ENCODE measurements around the gene USP25.

DNA sequence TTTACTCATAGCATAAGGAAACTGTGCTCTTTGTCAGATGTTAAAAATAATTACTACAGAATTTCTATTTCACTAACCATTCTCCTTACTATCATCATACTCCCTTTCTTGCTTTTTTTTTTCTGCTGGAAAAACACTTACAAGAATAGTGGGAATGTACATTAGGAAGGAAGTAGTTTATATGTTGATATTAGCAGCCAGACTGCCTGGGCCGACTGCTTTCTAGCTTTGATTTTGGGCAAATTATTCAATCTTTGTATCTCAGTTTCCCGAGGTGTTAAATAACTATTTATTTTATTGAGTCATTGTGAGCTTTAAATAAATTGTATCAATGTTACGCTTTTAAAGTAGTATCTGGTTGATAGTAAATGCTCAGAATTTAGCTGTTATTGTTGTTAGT, 122.4 kb downstream of the USP25 start:
- no peak for TF ChIP-seq SRF (IDR thresholded peaks at IDR 0.05; ENCODE audit: low read depth)
- no peak for TF ChIP-seq EZH2 (IDR thresholded peaks at IDR 0.05)
- no peak for TF ChIP-seq POLR2A (IDR thresholded peaks at IDR 0.05; ENCODE audit: borderline replicate concordance, extremely low read depth, insufficient read depth, insufficient read length)
